GM12875 (cell line): ENCODE measurements around the gene MT1E.

Source experiments
- H3K4me3 ChIP-seq: one replicate; pipeline ENCODE4 v1.5.1; 2011; ENCODE audit warnings: low read depth, low read length, control low read depth
- CTCF ChIP-seq: IDR thresholded peaks from 2 replicates; pipeline ENCODE4 v1.5.1; 2011; ENCODE audit warnings: low read depth, mild to moderate bottlenecking, control low read depth, inconsistent platforms, low read length, moderate library complexity, borderline replicate concordance; ENCODE audit not compliant: insufficient read depth

Gene MT1E

GRCh38 chr16:56611281-56611833 is 14.2 kb upstream of the MT1E start:
- no peak for TF ChIP-seq CTCF
- H3K4me3 ChIP-seq = no peak overlapping the region

- no peak for TF ChIP-seq CTCF
- H3K4me3 ChIP-seq = no peak overlapping the region
These were observed 11.9 kb upstream of the MT1E start for GRCh38 chr16:56613706-56614105.

GRCh38 chr16:56614549-56614991 is 11.0 kb upstream of the MT1E start:
- H3K4me3 ChIP-seq = no peak overlapping the region
- TF ChIP-seq CTCF = no peak

- no peak overlapping the region for H3K4me3 ChIP-seq
- TF ChIP-seq CTCF = no peak
These were observed 10.2 kb upstream of the MT1E start for GRCh38 chr16:56615353-56615752.

- no peak overlapping the region for H3K4me3 ChIP-seq
- no peak for TF ChIP-seq CTCF
These were observed 8.9 kb upstream of the MT1E start for GRCh38 chr16:56616608-56617211.

GRCh38 chr16:56617212-56618085 is 8.1 kb upstream of the MT1E start:
- TF ChIP-seq CTCF = no peak
- H3K4me3 ChIP-seq = no peak overlapping the region
